NCI-H187 (cell line): Measurements from ENCODE around the gene MYT1.
"Not testable (repeated sequence)": the region's sequence is repeated elsewhere in the genome, so short reads cannot be mapped to it uniquely, and the experiment has no call there.

Source experiments
- DNase-seq, 2 experiments: peaks; one replicate each; lab custom pipeline; 2025; lab: John Stamatoyannopoulos, UW

MYT1 gene

GRCh38 chr20:64166721-64167615 is 2.7 kb downstream of the MYT1 start:
- DNase-seq = no peak

- no peak for DNase-seq
Observed at GRCh38 chr20:64167676-64168075, 3.4 kb downstream of the MYT1 start.

GRCh38 chr20:64168381-64169090 is 4.3 kb downstream of the MYT1 start:
- no peak for DNase-seq

GRCh38 chr20:64169091-64169560 is 4.9 kb downstream of the MYT1 start:
- no peak for DNase-seq

- DNase-seq = no peak
Observed at GRCh38 chr20:64171211-64171610, 7.0 kb downstream of the MYT1 start.

DNA sequence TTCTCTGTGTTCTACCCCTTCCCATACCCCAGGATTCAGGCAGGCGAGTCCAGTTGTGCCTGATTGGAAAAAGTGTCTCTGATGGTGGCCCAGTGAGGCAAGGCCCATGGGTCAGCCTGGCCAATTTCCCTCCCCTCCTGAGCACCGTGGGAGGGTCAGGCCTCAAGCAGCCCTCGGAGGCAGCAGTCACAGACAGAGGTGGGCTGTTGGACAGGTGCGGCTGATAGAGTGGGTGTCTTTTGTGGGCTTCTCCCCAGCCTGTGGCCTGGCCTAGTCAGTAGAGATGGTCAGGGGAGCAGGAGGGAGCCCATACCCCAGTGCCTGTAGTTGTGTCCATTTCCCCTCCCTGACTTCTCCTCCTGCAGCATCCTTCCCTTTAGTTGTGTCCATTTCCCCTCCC is 8.9 kb downstream of the MYT1 start:
- DNase-seq = no peak

GRCh38 chr20:64176551-64176950 is 12.3 kb downstream of the MYT1 start:
- no peak for DNase-seq

GRCh38 chr20:64176971-64177370 is 12.7 kb downstream of the MYT1 start:
- no peak for DNase-seq

- no peak for DNase-seq
Observed at GRCh38 chr20:64177384-64177783, 13.1 kb downstream of the MYT1 start.

GRCh38 chr20:64177787-64178186 is 13.5 kb downstream of the MYT1 start:
- no peak for DNase-seq

DNA sequence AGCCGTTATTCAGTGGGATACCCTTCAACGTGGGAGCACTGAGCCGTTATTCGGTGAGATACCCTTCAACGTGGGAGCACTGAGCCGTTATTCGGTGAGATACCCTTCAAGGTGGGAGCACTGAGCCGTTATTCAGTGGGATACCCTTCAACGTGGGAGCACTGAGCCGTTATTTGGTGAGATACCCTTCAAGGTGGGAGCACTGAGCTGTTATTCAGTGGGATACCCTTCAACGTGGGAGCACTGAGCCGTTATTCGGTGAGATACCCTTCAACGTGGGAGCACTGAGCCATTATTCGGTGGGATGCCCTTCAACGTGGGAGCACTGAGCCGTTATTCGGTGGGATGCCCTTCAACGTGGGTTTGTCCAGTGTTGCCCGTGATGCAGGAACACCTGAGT is 14.7 kb downstream of the MYT1 start:
- DNase-seq = not testable (repeated sequence)

DNA sequence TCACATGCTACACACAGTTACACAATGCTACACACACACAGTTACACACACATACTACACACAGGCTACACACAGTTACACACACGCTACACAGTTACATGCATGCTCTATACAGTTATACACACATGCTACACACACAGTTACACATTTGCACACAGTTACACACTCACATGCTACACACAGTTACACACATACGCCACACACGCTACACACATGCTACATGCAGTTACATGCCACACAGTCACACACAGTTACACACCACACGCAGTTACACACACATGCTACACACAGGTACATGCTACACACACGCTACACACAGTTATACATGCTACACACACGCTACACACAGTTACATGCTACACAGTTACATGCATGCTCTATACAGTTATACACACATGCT is 15.6 kb downstream of the MYT1 start:
- no peak for DNase-seq

DNA sequence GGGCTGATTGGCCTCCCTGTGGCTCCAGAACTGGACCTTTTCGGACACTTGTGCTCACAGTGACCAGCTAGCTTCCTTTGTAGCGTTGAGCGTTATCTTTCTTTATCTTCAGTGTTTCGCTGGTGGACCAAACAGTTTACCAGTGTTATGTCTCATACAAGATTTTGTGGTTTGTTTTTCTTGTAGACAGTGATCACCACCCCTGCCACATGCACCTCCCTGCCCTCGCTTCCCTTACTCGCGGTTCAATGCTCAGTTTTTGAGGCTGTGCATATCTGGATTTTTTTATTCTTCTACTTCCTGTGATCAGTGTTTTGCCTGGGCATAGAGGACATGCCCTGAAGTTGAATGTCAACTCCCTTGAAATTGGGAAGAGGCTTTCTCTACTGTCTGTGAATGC is 16.4 kb downstream of the MYT1 start:
- no peak for DNase-seq

DNA sequence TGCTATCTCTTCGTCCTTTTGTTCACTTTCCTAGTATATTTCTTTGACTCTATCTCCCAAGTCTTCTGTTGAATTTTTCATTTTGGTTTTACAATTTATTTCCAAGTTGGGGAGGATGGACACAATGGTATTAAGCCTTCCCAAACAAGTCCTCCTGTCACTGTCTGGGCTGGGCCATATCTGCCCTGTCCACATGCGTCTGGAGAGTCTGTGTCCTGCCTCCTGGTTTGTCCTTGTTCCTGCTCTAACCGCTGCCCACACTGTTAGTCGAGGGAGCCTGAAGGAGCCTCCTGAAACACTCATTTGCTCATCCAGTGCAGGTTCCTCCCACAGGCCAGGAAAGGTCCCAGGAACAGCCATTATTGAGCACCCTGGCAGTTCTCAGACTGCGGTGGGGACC is 17.1 kb downstream of the MYT1 start:
- no peak for DNase-seq

- DNase-seq = no peak
Observed at GRCh38 chr20:64182146-64182865, 18.1 kb downstream of the MYT1 start.

DNA sequence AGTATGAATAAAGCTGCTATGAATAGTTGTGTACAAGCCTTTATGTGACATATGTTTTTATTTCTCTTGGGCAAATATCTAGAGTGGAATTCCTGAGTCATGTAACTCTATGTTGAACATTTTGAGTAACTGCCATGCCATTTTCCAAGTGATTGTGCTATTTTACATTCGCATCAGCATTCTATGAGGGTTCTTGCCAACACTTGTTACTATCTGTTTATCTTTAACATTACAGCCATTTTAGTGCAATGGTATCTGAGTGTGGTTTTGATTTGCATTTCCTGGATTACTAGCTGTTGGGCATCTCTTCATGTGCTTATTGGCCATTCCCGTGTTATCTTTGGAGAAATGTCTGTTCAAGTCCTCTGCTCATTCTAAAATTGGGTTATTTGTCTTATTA is 19.1 kb downstream of the MYT1 start:
- no peak for DNase-seq

DNA sequence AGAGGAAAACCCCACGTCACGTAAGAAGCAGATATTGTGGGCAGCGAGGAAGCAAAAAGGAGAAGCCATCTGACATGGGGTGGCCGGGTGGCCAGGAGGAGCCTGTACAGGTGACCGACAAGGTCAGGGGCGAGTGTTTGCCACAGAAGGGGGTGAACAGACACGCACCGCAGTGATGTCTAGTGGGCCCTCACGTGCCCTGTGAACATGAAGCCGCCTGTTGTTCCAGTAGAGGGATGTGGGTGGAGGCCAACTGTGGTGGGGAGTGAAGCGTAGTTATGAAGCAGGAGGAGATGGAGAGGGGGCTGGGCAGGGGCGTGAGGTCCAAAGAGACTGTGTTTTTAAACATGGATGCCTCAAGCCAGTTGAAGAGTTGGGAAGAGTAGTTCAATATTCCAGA is 20.5 kb downstream of the MYT1 start:
- DNase-seq = no peak

DNA sequence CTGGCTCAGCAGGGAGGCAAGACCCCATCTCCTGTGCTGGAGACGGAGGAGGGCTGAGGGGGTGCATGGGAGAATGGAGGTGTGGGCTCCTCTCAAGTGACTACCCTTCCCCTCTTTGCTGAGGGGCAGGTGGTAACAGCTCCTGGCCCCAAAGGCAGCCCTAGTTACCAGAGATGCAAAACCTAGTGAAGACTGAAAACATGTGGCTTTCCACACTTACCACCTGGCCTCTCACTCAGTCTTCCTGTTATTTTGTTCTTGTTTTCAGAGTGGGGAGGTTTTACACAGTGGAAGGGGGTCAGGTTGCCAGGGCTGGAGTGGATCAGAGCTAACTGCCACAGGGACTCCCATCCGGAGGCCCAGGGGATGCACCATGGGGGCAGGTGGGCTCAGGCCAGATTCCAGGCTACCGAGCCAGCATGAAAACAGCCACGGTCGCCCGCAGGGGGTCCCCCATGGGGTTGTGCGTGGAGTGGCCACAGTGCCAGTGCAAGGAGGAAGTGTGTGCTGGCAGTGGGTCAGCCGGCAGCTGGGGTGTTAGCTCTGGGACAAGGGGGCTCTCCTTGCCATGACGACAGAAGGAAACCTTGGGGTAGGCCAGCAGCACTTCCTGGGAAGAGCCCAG is 21.1 kb downstream of the MYT1 start:
- no peak for DNase-seq

DNA sequence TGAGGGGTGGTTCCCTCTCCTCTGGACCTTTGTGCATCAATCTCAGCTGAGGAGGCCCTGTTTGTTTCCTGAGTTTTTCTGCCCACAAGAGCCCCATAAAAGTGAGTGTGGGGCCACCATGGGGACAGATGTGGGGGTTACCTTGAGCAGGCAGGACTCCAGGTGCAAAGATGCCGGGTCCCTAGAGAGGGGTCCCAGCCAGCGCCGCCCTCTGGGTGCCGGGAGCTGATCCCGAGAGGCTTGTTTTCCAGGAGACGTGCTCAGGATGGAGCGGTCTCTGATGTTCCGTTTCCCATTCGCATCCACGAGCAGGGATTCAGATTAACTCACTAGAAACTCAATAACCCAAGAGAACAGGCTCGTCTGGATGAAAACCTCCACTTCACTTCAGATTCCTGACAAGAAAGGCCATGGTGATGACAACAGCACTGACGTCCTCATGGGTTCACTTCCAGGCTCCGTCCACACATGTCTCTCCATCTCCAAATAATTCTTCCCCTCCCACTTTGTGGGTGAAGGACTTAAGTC is 21.9 kb downstream of the MYT1 start:
- DNase-seq = no peak

DNA sequence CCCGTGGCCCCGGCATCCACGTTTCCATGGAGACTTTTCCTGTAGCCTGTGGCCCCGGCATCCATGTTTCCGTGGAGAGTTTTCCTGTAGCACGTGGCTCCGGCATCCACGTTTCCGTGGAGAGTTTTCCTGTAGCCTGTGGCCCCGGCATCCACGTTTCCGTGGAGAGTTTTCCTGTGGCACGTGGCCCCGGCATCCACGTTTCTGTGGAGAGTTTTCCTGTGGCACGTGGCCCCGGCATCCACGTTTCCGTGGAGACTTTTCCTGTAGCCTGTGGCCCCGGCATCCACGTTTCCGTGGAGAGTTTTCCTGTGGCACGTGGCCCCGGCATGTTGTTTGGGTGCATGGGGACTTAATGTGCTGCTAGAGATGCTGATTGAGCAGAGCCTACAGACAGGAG is 23.0 kb downstream of the MYT1 start:
- not testable (repeated sequence) for DNase-seq

- DNase-seq = no peak
Observed at GRCh38 chr20:64188091-64188490, 23.8 kb downstream of the MYT1 start.
